IMR-90 (cell line): ENCODE measurements around the gene CCDC27. TPM values are rescaled to one million over a fixed set of nuclear protein-coding genes. Genes with fewer than 3 reads are reported as not detected.

Experiments
- ATAC-seq: fragments of 200-7000 bp; cut with Tn5 transposase; 2 replicates; pipeline ENCODE4 v1.9.1; 2020; ENCODE audit warnings: low read depth, mild to moderate bottlenecking, moderate library complexity
- BruUV-seq: library from RNA; stranded (reverse); fragments of 400-500 nt; replicated peaks from 2 replicates; lab custom pipeline; 2021; lab: Mats Ljungman, UMichigan
- CTCF ChIA-PET: fragments of 300-600 bp; formaldehyde crosslinking; extraction: SDS; loops from one replicate; lab custom pipeline; 2021; ENCODE audit warnings: antibody characterized with exemption; lab: Yijun Ruan, JAX
- POLR2A ChIA-PET: fragments of 300-600 bp; sonication (Branson Sonifier 250); formaldehyde crosslinking; loops from one replicate; lab custom pipeline; 2022; ENCODE audit warnings: antibody characterized with exemption; ENCODE audit not compliant: unreplicated experiment; lab: Charles Lee
- DNase-seq: peaks from one replicate; pipeline ENCODE4 v3.0.0; 2013
- H2AFZ ChIP-seq: replicated peaks from 2 replicates; pipeline ENCODE3; 2013; ENCODE audit warnings: low read length, mild to moderate bottlenecking; ENCODE audit not compliant: poor library complexity
- H2AK5ac ChIP-seq: 2 replicates; pipeline ENCODE4 v1.6.1; 2013; ENCODE audit warnings: low read depth, low read length, inconsistent platforms
- H2AK9ac ChIP-seq: replicated peaks from 2 replicates; pipeline ENCODE3; 2013; ENCODE audit warnings: mild to moderate bottlenecking, low read depth, low read length, moderate library complexity; ENCODE audit not compliant: poor library complexity
- H2BK120ac ChIP-seq: 2 replicates; pipeline ENCODE4 v1.6.1; 2013; ENCODE audit warnings: low read depth, low read length, inconsistent platforms
- H2BK15ac ChIP-seq: 3 replicates; pipeline ENCODE4 v1.6.1; 2013; ENCODE audit warnings: low read depth, low read length, inconsistent platforms
- H2BK20ac ChIP-seq: 2 replicates; pipeline ENCODE4 v1.6.1; 2013; ENCODE audit warnings: low read depth, mild to moderate bottlenecking, inconsistent platforms, low read length, moderate library complexity
- H2BK5ac ChIP-seq: 2 replicates; pipeline ENCODE4 v1.6.1; 2013; ENCODE audit warnings: mild to moderate bottlenecking, low read depth, low read length, inconsistent platforms; ENCODE audit not compliant: poor library complexity, severe bottlenecking
- H3K14ac ChIP-seq: replicated peaks from 2 replicates; pipeline ENCODE4 v1.6.1; 2013; ENCODE audit warnings: low read depth, low read length, inconsistent platforms
- H3K18ac ChIP-seq: 2 replicates; pipeline ENCODE4 v1.6.1; 2013; ENCODE audit warnings: low read depth, low read length, control low read depth
- H3K23ac ChIP-seq: 2 replicates; pipeline ENCODE4 v1.6.1; 2013; ENCODE audit warnings: low read depth, low read length, inconsistent platforms
- H3K27ac ChIP-seq: 2 replicates; pipeline ENCODE4 v1.5.1; 2013; ENCODE audit warnings: mild to moderate bottlenecking, control low read depth, low read length; ENCODE audit not compliant: insufficient read depth
- H3K27me3 ChIP-seq: 2 replicates; pipeline ENCODE4 v1.6.1; 2013; ENCODE audit warnings: low read length; ENCODE audit not compliant: control insufficient read depth, insufficient read depth
- H3K36me3 ChIP-seq: 2 replicates; pipeline ENCODE4 v1.6.1; 2013; ENCODE audit warnings: low read length, mixed read lengths; ENCODE audit not compliant: control insufficient read depth, insufficient read depth
- H3K4ac ChIP-seq: 2 replicates; pipeline ENCODE4 v1.6.1; 2013; ENCODE audit warnings: low read depth, low read length, inconsistent platforms
- H3K4me1 ChIP-seq: 2 replicates; pipeline ENCODE4 v1.6.1; 2013; ENCODE audit warnings: low read length, mixed read lengths; ENCODE audit not compliant: control insufficient read depth, insufficient read depth
- H3K4me2 ChIP-seq: 2 replicates; pipeline ENCODE4 v1.6.1; 2013; ENCODE audit warnings: low read depth, mild to moderate bottlenecking, control low read depth, low read length, moderate library complexity
- H3K4me3 ChIP-seq: 2 replicates; pipeline ENCODE4 v1.5.1; 2013; ENCODE audit warnings: low read depth, mild to moderate bottlenecking, control low read depth, low read length, moderate library complexity; ENCODE audit not compliant: insufficient read depth
- H3K56ac ChIP-seq: 2 replicates; pipeline ENCODE4 v1.6.1; 2013; ENCODE audit warnings: low read length, inconsistent platforms; ENCODE audit not compliant: insufficient read depth; ENCODE audit errors: extremely low read depth
- H3K79me1 ChIP-seq, 2 experiments: 2 replicates each; pipeline ENCODE4 v1.6.1; 2013; ENCODE audit warnings: low read length in 2 of 2, inconsistent platforms in 1 of 2, low read depth in 1 of 2
- H3K9ac ChIP-seq: 2 replicates; pipeline ENCODE4 v1.6.1; 2013; ENCODE audit warnings: low read depth, low read length, control low read depth
- H3K9me1 ChIP-seq: 2 replicates; pipeline ENCODE4 v1.6.1; 2013; ENCODE audit warnings: low read length, inconsistent platforms; ENCODE audit not compliant: insufficient read depth
- H3K9me3 ChIP-seq: 2 replicates; pipeline ENCODE4 v1.6.1; 2013; ENCODE audit warnings: low read length; ENCODE audit not compliant: control insufficient read depth, insufficient read depth
- H4K20me1 ChIP-seq: 2 replicates; pipeline ENCODE4 v1.6.1; 2013; ENCODE audit warnings: low read length, inconsistent platforms; ENCODE audit not compliant: insufficient read depth
- H4K5ac ChIP-seq: 2 replicates; pipeline ENCODE4 v1.6.1; 2013; ENCODE audit warnings: mild to moderate bottlenecking, low read depth, low read length, control low read depth
- H4K8ac ChIP-seq, 2 experiments: 2 replicates each; pipeline ENCODE4 v1.6.1; 2013; ENCODE audit warnings: low read depth in 2 of 2, low read length in 2 of 2, control low read depth in 1 of 2, inconsistent platforms in 1 of 2
- H4K91ac ChIP-seq: 2 replicates; pipeline ENCODE4 v1.6.1; 2013; ENCODE audit warnings: low read depth, low read length, inconsistent platforms; ENCODE audit not compliant: insufficient read depth
- FOS ChIP-seq: fragments of 150-350 bp; IDR thresholded peaks from 2 replicates; pipeline ENCODE4 v1.6.1; 2016; ENCODE audit warnings: low read depth, low read length
- NFE2L2 ChIP-seq: fragments of 150-350 bp; IDR thresholded peaks from 2 replicates; pipeline ENCODE4 v1.6.1; 2016; ENCODE audit warnings: low read depth, mild to moderate bottlenecking, low read length
- RAD21 ChIP-seq: IDR thresholded peaks from 2 replicates; pipeline ENCODE4 v1.6.1; 2012; ENCODE audit warnings: low read length, improper control_type of control experiment
- RCOR1 ChIP-seq: IDR thresholded peaks from 2 replicates; pipeline ENCODE4 v1.6.1; 2012; ENCODE audit warnings: mild to moderate bottlenecking, low read length, improper control_type of control experiment; ENCODE audit not compliant: insufficient replicate concordance
- SMC3 ChIP-seq: fragments of 150-350 bp; IDR thresholded peaks from 2 replicates; pipeline ENCODE4 v1.6.1; 2016; ENCODE audit warnings: low read depth, mild to moderate bottlenecking, antibody characterized with exemption, low read length, moderate library complexity
- WGBS, 2 experiments: methylation state at CpG; one replicate each; pipeline versions ENCODE4 v1.1.5 to v1.1.7; 2013; ENCODE audit warnings: missing lambda C conversion rate in 2 of 2; ENCODE audit not compliant: insufficient read length in 1 of 2; ENCODE audit errors: extremely low coverage in 2 of 2; 5-methylcytosine and 5-hydroxymethylcytosine counted together
- dilution Hi-C: fragments of 300-500 bp; cut with HindIII; formaldehyde crosslinking; loops from one replicate; pipeline ENCODE4 v1.14.3; 2018; ENCODE audit warnings: low sequenced_read_pairs; ENCODE audit not compliant: unreplicated experiment
- in situ Hi-C: fragments of 300-500 bp; cut with MboI; formaldehyde crosslinking; loops from 3 replicates; pipeline ENCODE4 v1.14.3; 2019; ENCODE audit warnings: low sequenced_read_pairs, inconsistent platforms, mixed read lengths
- intact Hi-C: fragments of 100-400 bp; cut with micrococcal nuclease; formaldehyde crosslinking; loops from 2 replicates; pipeline ENCODE4 v1.10.0; 2022
- polyA plus RNA-seq, 3 experiments: library from polyadenylated mRNA; depleted of rRNA; stranded (reverse); fragments of >200 nt; gene quantifications; 2 replicates each; pipeline ENCODE4 v1.2.3, GENCODE V29; 2012; ENCODE audit warnings: low replicate concordance in 1 of 3
- total RNA-seq: library from RNA; depleted of rRNA; stranded (reverse); fragments of >200 nt; gene quantifications from 2 replicates; pipeline ENCODE4 v1.2.3, GENCODE V29; 2012

The CCDC27 gene
- total and polyA plus RNA-seq, 2 of the 4 experiments (the other 2 are of a cell fraction) = not detected

GRCh38 chr1:3744646-3745045, 7.6 kb upstream of the CCDC27 start:
- Histone ChIP-seq H2AFZ (no peak overlapping the region), H2BK20ac (no peak overlapping the region), H2AK9ac (peak overlapping the region; percentile 50), H4K91ac (no peak overlapping the region), H2AK5ac (no peak overlapping the region), H3K23ac (no peak overlapping the region), H3K4me2 (no peak overlapping the region), H3K14ac (no peak overlapping the region), H3K9me3 (no peaks in the 10 kb centered on the region), H3K56ac (no peak overlapping the region), H3K18ac (no peak overlapping the region), H3K36me3 (peaks cover 27% of the 10 kb centered on the region), H4K20me1 (no peaks in the 10 kb centered on the region; the same call in 1 of the 2 replicates), H3K4me3 (no peak overlapping the region), H3K4me1 (peaks cover 8% of the 10 kb centered on the region; the same call in 1 of the 2 replicates), H4K8ac (no peak overlapping the region), H3K27ac (no peak overlapping the region), H2BK5ac (no peak overlapping the region), H3K27me3 (peaks cover 2% of the 10 kb centered on the region; the same call in 1 of the 2 replicates), H3K9me1 (peaks cover 10% of the 10 kb centered on the region; the same call in 1 of the 2 replicates), H3K79me1 (peaks cover 15 to 27% of the 10 kb centered on the region in 2 experiments), H3K4ac (no peak overlapping the region), H4K5ac (no peak overlapping the region), H2BK15ac (no peak overlapping the region), H2BK120ac (no peak overlapping the region), H3K9ac (no peak overlapping the region)
- intact Hi-C loops (no loop called here), dilution Hi-C loops (no loop called here), in situ Hi-C loops (no loop called here)
- ATAC-seq (no peak), DNase-seq (no peak)
- TF ChIP-seq NFE2L2 (no peak), FOS (no peak), SMC3 (no peak), RCOR1 (no peak), RAD21 (no peak)
- BruUV-seq = no TSS peak
- ChIA-PET POLR2A (no interaction called here), CTCF (no interaction called here)
- 88% methylated on average over 5 of the region's 10 CpGs; no CpG with 5 or more reads in 1 of the 2 experiments for WGBS, 2 experiments
